OCI-LY3 (cell line): ENCODE data around the gene PKP1.

Experiments used
- EZH2phosphoT487 ChIP-seq: fragments of 200-600 bp; shearing (Covaris generic); IDR thresholded peaks from 2 replicates; pipeline ENCODE4 v1.6.1; 2018; ENCODE audit warnings: antibody characterized with exemption, mixed run types, low read depth
- TF ChIP-seq, protein P1 (sequence below): fragments of 200-600, 300-600 bp; sonication (generic); IDR thresholded peaks from 2 replicates; pipeline ENCODE4 v1.5.1; 2014; ENCODE audit warnings: antibody characterized with exemption, low read length, low read depth

DNA sequence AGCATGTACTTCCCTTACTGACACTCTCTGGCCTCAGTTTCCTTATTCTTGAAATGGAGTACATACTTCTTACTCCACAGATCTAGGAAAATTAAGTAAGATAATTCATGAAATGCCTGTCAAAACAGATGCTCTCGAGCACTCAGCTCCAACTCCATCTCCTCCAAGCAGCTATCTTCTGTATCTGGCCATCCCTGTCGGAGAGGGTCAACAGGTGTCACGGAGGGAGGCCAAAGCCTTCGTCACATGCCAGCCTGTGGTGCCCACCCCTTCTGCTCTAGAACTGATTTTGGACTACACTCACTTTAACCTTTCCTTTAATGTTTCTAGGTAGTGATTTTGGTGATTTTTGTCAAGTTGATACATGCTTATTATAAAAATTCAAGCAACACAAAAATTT lies 18.8 kb upstream of the PKP1 start:
- TF ChIP-seq, protein P1, sequence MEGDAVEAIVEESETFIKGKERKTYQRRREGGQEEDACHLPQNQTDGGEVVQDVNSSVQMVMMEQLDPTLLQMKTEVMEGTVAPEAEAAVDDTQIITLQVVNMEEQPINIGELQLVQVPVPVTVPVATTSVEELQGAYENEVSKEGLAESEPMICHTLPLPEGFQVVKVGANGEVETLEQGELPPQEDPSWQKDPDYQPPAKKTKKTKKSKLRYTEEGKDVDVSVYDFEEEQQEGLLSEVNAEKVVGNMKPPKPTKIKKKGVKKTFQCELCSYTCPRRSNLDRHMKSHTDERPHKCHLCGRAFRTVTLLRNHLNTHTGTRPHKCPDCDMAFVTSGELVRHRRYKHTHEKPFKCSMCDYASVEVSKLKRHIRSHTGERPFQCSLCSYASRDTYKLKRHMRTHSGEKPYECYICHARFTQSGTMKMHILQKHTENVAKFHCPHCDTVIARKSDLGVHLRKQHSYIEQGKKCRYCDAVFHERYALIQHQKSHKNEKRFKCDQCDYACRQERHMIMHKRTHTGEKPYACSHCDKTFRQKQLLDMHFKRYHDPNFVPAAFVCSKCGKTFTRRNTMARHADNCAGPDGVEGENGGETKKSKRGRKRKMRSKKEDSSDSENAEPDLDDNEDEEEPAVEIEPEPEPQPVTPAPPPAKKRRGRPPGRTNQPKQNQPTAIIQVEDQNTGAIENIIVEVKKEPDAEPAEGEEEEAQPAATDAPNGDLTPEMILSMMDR, result no peak
- no peak for TF ChIP-seq EZH2phosphoT487
